Endodermal cell (in vitro differentiated cells): ENCODE results near the gene DNAH9. TPM values are rescaled to one million over a fixed set of nuclear protein-coding genes. Genes with fewer than 3 reads are reported as not detected.

Source experiments
- DNase-seq: peaks from one replicate; pipeline ENCODE4 v3.0.0-alpha.2; 2017
- H3K27ac ChIP-seq: 2 replicates; pipeline ENCODE4 v1.5.1; 2013; ENCODE audit warnings: mild to moderate bottlenecking, low read depth, low read length, moderate library complexity
- H3K27me3 ChIP-seq: 2 replicates; pipeline ENCODE4 v1.6.1; 2013; ENCODE audit warnings: mild to moderate bottlenecking, low read length, moderate library complexity; ENCODE audit not compliant: insufficient read depth, control insufficient read depth, poor library complexity, severe bottlenecking
- H3K36me3 ChIP-seq: 2 replicates; pipeline ENCODE4 v1.7.0; 2013; ENCODE audit warnings: mild to moderate bottlenecking, low read length, moderate library complexity; ENCODE audit not compliant: control insufficient read depth, insufficient read depth
- H3K4me1 ChIP-seq: one replicate; pipeline ENCODE4 v1.7.0; 2013; ENCODE audit warnings: low read length; ENCODE audit not compliant: control insufficient read depth, insufficient read depth
- H3K4me3 ChIP-seq: 2 replicates; pipeline ENCODE4 v1.5.1; 2013; ENCODE audit warnings: mild to moderate bottlenecking, low read length, moderate library complexity
- H3K9ac ChIP-seq: 2 replicates; pipeline ENCODE4 v1.6.1; 2013; ENCODE audit warnings: mild to moderate bottlenecking, low read length, moderate library complexity; ENCODE audit not compliant: poor library complexity, severe bottlenecking; ENCODE audit errors: extremely low read depth
- H3K9me3 ChIP-seq: 2 replicates; pipeline ENCODE4 v1.6.1; 2013; ENCODE audit warnings: mild to moderate bottlenecking, low read length, moderate library complexity; ENCODE audit not compliant: control insufficient read depth
- H3K27ac Mint-ChIP-seq: 2 replicates; pipeline ENCODE4 v1.8.0; 2020; ENCODE audit warnings: mixed read lengths
- H3K27me3 Mint-ChIP-seq: 2 replicates; pipeline ENCODE4 v1.8.0; 2021; ENCODE audit warnings: mild to moderate bottlenecking, mixed read lengths; ENCODE audit not compliant: insufficient read depth
- H3K36me3 Mint-ChIP-seq: 2 replicates; pipeline ENCODE4 v1.8.0; 2020; ENCODE audit warnings: low read depth, mixed read lengths
- H3K4me1 Mint-ChIP-seq: 2 replicates; pipeline ENCODE4 v1.8.0; 2020; ENCODE audit warnings: mixed read lengths
- H3K4me3 Mint-ChIP-seq: 2 replicates; pipeline ENCODE4 v1.8.0; 2020; ENCODE audit warnings: mild to moderate bottlenecking, moderate library complexity, mixed read lengths
- H3K9me3 Mint-ChIP-seq: 2 replicates; pipeline ENCODE4 v1.8.0; 2020; ENCODE audit warnings: mild to moderate bottlenecking, mixed read lengths
- WGBS, 2 experiments: methylation state at CpG; one replicate each; pipeline versions ENCODE4 v1.1.5 to v1.1.7; 2013; ENCODE audit warnings: missing lambda C conversion rate in 2 of 2, mixed read lengths in 1 of 2; ENCODE audit not compliant: insufficient coverage in 1 of 2, insufficient read length in 1 of 2; 5-methylcytosine and 5-hydroxymethylcytosine counted together
- total RNA-seq, 2 donors: library from RNA; stranded (reverse); fragmentation: NEBNext Ultra II Directional in 1 of 2; extraction: Animal tissue kit (Norgen Biotek cat#: 25700) in 1 of 2; gene quantifications; 2 replicates in 1 of 2; 3 replicates in 1 of 2; pipeline ENCODE4 v1.2.1, GENCODE V29; 2021
- TF ChIP-seq, protein P1 (sequence below): fragments of 200-600 bp; sonication (generic); conservative IDR thresholded peaks from 2 replicates; pipeline ENCODE4 v1.5.0; 2021; ENCODE audit warnings: antibody characterized with exemption, mild to moderate bottlenecking

The DNAH9 gene
- total RNA-seq, 2 donors from 2014 or later = 0.64 to 1.2 TPM

DNA sequence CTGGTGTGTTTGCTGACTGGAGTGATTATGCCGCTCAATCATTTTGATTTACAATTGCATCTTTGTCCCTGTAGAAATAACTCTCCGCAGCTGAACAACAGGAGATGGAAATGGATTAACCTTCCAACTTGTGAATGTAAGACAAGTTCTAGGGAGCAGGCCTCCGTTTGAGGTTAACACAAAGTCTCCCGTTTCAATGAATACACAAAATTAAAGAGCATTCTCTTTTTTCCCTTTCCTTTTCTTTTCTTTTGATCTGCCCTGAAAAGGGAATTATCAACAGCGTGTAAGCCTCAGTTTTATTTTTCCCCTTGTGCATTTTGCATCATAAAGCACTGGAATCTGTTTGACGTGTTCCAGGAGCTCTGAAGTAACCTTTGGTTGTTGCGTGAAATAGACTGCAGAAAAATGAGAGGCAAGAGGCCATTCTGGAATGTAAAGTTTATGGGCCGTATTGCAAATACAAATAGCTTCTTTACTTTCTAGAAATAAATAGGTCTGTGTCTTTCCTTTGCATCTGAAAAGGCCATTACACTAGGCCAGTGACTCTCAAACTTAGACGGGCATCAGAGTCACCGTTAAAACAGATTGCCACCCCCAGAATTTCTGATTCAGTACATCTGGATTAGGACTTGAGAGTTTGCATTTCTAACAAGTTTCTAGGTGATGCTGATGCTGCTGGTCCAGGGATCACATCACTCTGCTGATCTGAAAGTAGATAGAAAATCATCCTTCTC, 234.3 kb downstream of the DNAH9 start:
- no peak overlapping the region for H3K27ac Mint-ChIP-seq
- no peaks in the 10 kb centered on the region for H3K36me3 ChIP-seq
- H3K27me3 ChIP-seq = no peaks in the 10 kb centered on the region
- no peaks in the 10 kb centered on the region for H3K9me3 ChIP-seq
- H3K9ac ChIP-seq = no peak overlapping the region
- no peaks in the 10 kb centered on the region for H3K4me1 Mint-ChIP-seq
- DNase-seq = no peak
- TF ChIP-seq, protein P1, sequence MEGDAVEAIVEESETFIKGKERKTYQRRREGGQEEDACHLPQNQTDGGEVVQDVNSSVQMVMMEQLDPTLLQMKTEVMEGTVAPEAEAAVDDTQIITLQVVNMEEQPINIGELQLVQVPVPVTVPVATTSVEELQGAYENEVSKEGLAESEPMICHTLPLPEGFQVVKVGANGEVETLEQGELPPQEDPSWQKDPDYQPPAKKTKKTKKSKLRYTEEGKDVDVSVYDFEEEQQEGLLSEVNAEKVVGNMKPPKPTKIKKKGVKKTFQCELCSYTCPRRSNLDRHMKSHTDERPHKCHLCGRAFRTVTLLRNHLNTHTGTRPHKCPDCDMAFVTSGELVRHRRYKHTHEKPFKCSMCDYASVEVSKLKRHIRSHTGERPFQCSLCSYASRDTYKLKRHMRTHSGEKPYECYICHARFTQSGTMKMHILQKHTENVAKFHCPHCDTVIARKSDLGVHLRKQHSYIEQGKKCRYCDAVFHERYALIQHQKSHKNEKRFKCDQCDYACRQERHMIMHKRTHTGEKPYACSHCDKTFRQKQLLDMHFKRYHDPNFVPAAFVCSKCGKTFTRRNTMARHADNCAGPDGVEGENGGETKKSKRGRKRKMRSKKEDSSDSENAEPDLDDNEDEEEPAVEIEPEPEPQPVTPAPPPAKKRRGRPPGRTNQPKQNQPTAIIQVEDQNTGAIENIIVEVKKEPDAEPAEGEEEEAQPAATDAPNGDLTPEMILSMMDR = no peak
- 86 to 89% methylated on average over 8 to 10 of the region's 10 CpGs for WGBS, 2 experiments
- peaks cover 2% of the 10 kb centered on the region for H3K27me3 Mint-ChIP-seq
- no peak overlapping the region for H3K27ac ChIP-seq
- no peak overlapping the region for H3K4me3 Mint-ChIP-seq
- no peak overlapping the region for H3K4me3 ChIP-seq
- H3K9me3 Mint-ChIP-seq = no peaks in the 10 kb centered on the region
- no peaks in the 10 kb centered on the region for H3K36me3 Mint-ChIP-seq
- no peaks in the 10 kb centered on the region for H3K4me1 ChIP-seq

DNA sequence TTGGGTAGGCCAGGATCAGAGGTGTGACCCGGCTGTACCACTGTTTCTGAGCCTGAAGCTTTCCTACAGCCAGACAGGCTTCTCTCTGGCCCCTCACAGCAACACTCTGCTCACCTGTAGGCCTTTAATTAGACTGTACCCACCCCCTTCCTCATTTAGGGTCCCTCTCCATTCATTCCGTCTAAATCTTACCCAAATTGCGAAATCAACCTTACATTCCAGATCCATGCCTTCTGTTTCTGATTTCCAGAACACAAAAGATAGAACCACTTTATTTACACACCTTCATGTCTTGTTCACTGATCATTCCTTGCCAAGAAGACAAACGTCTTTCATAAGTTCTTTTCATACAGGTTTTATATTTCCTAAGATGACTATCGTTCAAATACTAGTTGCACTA, 238.2 kb downstream of the DNAH9 start:
- no peak for DNase-seq
- Histone ChIP-seq H3K4me1 (no peaks in the 10 kb centered on the region), H3K27me3 (peaks cover 5% of the 10 kb centered on the region), H3K9me3 (peaks cover 7% of the 10 kb centered on the region), H3K36me3 (no peaks in the 10 kb centered on the region), H3K27ac (no peak overlapping the region), H3K4me3 (no peak overlapping the region), H3K9ac (no peak overlapping the region)
- H3K36me3 Mint-ChIP-seq = no peaks in the 10 kb centered on the region
- TF ChIP-seq, protein P1 = no peak
- WGBS, 2 experiments = 83 to 94% methylated on average over 5 of the region's 5 CpGs
- no peak overlapping the region for H3K4me3 Mint-ChIP-seq
- H3K27ac Mint-ChIP-seq = no peak overlapping the region
- peaks cover 2% of the 10 kb centered on the region for H3K27me3 Mint-ChIP-seq
- no peaks in the 10 kb centered on the region for H3K4me1 Mint-ChIP-seq
- H3K9me3 Mint-ChIP-seq = no peaks in the 10 kb centered on the region

DNA sequence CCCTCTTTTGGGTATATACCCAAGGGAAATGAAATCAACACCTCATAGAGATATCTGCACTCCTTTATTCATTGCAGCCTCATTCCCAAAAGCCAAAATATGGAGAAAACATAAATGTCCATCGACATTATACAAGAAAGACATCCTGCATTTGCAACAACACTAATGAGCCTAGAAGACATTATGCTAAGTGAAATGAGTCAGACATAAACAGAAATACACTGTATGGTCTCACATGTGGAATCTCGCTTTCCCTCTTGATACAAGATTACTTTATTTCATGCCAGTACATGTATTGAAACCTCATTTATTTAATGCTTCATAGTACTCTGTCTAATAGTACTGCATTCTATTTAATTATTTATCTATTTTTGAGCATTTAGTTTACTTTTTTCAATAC, 241.8 kb downstream of the DNAH9 start:
- H3K36me3 Mint-ChIP-seq = no peaks in the 10 kb centered on the region
- 83% methylated on average over 2 of the region's 2 CpGs; no CpG with 5 or more reads in 1 of the 2 experiments for WGBS, 2 experiments
- H3K27ac ChIP-seq = no peak overlapping the region

More for the DNA sequence above, 241.8 kb downstream of the DNAH9 start:
- H3K27me3 Mint-ChIP-seq = no peaks in the 10 kb centered on the region
- peaks cover 8% of the 10 kb centered on the region for H3K9me3 ChIP-seq
- H3K27me3 ChIP-seq = peaks cover 5% of the 10 kb centered on the region
- no peaks in the 10 kb centered on the region for H3K36me3 ChIP-seq
- no peaks in the 10 kb centered on the region for H3K4me1 ChIP-seq
- H3K27ac Mint-ChIP-seq = no peak overlapping the region
- no peak overlapping the region for H3K4me3 ChIP-seq
- no peak for DNase-seq
- H3K9ac ChIP-seq = no peak overlapping the region
- H3K9me3 Mint-ChIP-seq = peaks cover 2% of the 10 kb centered on the region
- no peaks in the 10 kb centered on the region for H3K4me1 Mint-ChIP-seq
- H3K4me3 Mint-ChIP-seq = no peak overlapping the region
- TF ChIP-seq, protein P1 = no peak
